IPS-18c (cell line): ENCODE measurements around the gene DNLZ.

Experiments used
- H3K4me3 ChIP-seq: 2 replicates; pipeline ENCODE4 v1.7.0; 2013; ENCODE audit warnings: low read depth, mild to moderate bottlenecking, low read length, moderate library complexity; ENCODE audit not compliant: insufficient read depth
- H3K9me3 ChIP-seq: one replicate; pipeline ENCODE4 v1.6.1; 2013; ENCODE audit warnings: mild to moderate bottlenecking, low read length, moderate library complexity; ENCODE audit not compliant: control insufficient read depth, insufficient read depth

Gene DNLZ

DNA sequence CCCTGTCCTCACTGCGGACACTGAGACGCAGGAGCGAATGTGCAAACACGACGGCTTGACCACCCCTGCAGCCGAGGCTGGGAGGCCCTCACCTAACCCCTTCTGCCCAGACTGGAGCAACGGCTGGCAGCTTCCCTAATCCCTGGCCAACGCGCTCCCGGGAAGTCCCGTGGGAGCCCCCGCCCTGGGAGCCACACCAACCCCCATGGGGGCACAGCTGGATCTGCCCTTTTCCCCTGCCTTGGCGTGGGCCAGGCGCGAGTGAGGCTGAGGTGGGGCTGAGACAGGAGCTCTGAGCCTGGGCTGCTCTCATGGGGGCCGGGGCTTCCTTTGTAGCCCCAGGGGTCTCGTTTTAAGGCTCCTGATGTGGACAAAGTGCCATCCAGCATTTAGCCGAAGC is 4.6 kb upstream of the DNLZ start:
- no peak overlapping the region for H3K4me3 ChIP-seq

DNA sequence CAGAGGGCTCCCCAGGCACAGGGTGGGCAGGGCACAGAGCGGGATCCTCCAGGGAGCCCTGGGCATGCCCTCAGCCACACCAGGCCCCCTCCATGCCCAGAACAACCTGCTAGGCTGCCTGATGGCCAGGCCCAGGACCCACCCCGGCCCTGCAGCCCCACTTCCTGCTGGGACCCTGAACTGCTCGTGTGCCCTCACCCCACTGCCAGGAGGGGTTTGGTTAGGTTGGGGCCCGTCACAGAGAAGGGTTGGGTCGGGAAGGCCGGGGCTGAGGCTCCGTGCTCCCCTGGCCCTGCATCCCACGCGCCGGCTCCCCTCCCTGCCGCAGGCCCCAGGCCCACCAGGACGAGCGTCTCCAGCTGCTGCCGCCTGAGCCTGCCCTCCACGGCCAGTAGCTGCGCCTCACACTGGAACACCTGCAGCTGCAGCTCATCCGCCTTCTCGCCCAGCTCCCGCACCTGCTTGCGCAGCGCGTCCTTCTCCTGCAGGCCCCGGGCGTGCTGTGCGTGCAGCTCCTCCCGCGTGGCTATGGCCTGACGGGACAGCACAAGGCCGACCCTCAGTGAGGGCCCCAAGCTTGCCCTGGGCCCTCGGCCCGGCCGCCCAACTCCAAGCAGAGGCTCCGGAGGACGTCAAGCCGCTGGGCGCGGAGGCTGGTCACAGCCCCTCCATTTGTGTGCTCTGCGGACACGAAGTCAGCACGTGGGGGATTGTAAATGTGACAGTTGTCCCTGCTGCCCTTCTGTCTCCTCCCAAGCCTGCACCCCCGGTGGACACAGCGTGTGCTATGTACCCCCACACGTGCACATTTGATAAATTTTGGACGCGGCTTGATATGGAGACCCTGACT is 4.0 kb upstream of the DNLZ start:
- no peak overlapping the region for H3K4me3 ChIP-seq
- no peaks in the 10 kb centered on the region for H3K9me3 ChIP-seq

More for the DNA sequence above, 4.6 kb upstream of the DNLZ start:
- no peaks in the 10 kb centered on the region for H3K9me3 ChIP-seq

DNA sequence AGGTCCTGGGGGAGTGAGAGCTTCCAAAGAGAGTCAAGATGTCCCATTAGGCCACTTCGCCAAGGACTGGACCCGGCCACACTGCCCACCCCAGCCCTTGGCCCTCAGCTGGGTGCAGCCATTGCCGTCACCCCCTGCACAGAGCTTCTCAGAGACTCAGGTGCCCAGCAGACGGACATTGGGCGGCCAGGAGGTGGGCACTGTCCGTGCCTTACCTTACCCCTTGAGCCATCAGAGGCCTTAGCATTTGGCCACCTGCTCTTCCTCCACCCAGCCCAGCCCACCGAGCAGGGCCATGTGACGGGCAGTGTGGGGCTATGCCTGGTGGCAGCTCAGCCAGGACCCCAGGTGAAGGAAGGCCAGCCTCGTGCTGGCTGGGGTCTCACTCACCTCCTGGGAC is 3.3 kb upstream of the DNLZ start:
- H3K9me3 ChIP-seq = no peaks in the 10 kb centered on the region
- no peak overlapping the region for H3K4me3 ChIP-seq

DNA sequence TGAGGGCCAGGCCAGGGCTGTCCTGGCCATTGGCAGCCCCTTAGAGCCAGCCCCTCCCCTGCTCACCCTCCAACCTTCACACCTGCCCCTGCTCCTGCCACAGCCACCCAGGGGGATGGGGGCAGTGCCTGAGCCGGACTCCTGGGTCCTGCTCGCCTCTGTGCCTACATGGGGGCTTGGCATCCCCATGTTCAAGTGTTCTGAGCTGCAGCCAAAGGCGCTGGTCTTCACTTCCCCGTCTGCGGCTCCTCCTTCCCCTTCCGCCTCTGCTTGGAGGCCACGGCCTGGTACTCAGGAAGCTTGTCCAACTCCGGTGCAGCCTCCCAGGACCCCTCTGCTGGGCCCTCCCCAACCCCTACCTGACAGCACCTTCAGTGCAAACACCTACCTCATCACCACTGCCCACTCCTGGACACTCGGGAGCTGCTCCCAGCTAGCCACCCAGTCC is 2.3 kb upstream of the DNLZ start:
- Histone ChIP-seq H3K9me3 (no peaks in the 10 kb centered on the region), H3K4me3 (no peak overlapping the region)

DNA sequence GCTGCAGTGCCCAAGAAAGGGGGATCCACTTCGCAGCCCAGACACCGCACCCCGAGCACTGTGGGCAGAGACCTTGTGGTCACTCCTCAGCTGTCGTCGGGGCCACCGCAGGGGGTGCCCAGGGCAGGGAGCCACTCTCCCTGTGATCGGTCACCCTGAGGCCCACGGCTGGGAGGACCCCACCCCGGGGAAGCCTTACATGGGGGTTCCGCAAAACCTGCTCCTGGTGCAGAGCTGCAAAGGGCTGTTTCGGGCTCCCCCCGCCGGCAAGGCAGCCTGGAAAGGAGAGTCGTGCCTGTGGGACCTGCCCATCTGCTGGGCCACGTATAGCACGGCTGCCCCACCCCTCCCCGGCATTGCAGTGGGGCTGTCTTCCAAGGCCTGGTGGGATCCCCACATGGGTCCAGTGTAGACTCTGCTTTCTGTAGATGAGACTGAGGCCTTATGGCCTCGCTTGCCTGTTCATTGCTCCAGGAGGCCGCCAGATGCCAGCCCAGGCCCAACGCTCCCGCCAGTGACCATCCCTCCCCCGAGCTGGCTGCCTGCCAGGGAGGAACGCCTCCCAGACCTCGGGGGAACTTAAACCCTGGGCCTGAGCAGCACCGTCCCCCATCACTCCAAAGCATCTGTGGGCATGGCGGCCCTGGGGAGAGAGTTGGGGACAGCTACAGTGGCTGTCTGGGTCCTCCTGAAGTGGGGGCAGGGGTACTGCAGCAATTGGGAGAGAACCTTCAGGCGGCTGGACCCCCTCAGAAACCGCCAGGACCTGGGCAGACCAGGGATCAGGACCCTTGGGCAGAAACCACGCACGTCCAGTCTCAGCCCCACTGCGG is 1.6 kb upstream of the DNLZ start:
- Histone ChIP-seq H3K4me3 (no peak overlapping the region), H3K9me3 (no peaks in the 10 kb centered on the region)

DNA sequence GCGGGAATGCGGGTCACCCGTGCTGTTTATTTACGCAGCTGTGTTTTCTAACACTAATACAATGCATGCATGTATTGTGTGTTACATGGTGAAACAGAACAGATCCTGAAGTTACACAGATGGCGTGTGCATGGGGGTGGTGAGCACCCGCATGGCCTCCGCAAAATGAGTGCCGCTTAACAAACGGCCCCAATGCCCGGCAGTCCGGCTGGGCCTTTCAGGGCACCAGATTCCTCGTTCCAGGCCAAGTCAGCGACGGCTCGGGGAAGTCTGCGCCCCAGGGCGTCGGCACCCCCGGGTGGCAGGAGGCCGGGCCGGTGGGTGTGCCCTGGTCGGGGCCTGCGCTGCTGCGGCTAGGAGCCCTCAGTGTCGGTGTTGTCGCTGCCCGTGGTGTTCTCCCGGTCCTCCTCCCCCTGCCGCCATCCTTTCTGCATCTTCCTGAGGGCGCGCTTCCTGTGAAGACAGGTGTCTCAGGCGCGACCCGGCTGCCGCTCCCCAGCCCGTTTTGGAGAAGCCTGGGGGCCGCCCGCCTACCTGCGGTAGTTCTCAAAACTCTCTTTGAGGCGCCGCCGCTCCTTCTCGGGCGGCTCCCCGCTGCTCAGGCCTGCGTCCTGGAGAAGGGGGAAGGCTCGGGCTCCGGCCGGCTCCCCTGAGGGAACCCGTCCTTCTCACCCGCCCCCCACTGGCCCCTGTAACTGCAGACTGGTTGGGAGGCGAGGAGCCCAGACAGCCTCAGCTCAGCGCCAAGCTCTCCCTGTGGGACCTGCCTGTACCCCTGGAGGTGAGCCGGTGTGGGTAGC is 605 bp upstream of the DNLZ start:
- Histone ChIP-seq H3K9me3 (no peaks in the 10 kb centered on the region), H3K4me3 (no peak overlapping the region; the same call in 1 of the 2 replicates)

DNA sequence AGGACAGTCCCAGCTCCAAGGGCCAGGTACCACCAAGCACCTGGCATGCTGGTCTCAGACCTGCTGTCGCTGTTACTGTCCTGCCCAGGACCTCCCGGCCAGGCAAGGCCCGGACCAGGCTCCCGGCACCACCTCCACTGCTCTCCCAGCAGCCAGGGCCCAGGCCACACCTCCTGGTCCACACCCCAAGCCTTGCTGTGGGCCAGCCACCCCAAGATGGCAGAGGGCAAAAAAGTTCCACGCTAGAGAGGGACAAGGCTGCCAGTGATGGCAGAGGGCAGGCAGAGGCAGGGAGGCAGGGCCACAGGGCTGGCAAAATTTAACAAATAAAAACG is 1.1 kb downstream of the DNLZ start:
- Histone ChIP-seq H3K4me3 (no peak overlapping the region), H3K9me3 (no peaks in the 10 kb centered on the region)

DNA sequence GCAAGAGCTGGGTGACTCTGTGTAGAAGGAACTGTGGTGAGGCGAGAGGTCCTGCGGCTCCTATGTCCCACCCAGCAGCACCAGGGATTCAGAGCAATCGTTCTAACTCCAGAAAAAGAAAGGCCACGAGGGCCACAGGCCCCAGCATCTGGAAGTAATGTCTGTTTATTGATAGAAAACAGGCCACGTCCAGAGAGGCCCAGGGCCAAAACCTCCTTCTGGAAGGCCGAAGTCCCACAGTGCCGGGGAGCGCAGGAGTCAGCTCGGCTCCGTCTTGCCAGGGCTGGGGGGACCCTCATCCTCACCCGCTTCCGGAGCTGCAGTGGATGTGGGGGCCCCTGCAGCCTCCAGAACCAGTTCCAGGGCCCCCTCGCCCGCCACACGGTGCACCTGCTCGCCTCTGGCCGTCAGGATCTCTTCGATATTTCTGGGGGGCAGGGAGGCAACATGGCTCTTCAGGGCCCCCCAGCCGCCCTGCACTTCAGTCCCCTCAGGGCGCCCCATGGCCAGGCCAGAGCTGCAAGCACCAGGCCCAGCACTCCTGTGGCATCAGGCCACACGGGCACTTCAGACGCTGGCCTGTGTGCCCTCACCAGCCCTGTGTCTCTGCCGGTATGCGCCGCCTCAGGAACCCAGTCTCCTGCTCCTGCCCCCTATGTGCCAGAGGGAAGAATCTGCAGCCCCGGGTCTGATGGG is 1.6 kb downstream of the DNLZ start:
- Histone ChIP-seq H3K4me3 (no peak overlapping the region), H3K9me3 (no peaks in the 10 kb centered on the region)

DNA sequence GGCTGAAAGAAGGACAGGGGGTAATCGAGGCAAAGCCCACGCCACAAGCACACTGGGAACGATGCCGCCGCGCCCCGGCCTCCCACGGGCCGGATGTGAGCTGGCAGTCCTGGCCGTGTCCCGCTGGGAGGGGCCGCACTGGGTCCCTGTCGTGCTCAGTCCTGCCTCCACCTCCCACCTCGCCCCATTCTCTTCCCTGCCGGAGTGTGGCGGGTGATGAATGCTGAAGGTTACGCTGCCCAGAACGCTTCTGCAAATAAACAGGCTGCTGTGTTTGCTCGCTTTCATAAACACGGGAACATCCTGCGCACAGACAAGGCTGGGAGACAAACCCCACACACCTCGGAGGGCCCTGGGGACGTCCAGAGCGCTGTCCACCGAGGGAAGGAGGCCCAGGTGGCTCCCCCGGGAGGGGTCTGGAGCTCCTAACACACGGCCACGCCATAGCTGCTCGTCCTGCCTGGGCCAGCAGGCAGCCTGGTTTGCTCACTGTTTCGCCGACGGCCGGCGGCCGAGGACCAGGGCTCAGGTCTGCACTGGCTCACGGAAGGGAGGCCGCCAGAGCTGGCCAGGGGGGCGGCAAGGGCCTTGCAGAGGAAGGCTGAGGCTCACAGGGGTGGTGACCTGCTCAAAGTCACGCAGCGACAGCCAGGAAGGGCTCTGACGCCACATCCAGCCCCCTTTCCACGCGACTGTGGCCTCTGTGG is 2.3 kb downstream of the DNLZ start:
- Histone ChIP-seq H3K9me3 (no peaks in the 10 kb centered on the region), H3K4me3 (no peak overlapping the region)

DNA sequence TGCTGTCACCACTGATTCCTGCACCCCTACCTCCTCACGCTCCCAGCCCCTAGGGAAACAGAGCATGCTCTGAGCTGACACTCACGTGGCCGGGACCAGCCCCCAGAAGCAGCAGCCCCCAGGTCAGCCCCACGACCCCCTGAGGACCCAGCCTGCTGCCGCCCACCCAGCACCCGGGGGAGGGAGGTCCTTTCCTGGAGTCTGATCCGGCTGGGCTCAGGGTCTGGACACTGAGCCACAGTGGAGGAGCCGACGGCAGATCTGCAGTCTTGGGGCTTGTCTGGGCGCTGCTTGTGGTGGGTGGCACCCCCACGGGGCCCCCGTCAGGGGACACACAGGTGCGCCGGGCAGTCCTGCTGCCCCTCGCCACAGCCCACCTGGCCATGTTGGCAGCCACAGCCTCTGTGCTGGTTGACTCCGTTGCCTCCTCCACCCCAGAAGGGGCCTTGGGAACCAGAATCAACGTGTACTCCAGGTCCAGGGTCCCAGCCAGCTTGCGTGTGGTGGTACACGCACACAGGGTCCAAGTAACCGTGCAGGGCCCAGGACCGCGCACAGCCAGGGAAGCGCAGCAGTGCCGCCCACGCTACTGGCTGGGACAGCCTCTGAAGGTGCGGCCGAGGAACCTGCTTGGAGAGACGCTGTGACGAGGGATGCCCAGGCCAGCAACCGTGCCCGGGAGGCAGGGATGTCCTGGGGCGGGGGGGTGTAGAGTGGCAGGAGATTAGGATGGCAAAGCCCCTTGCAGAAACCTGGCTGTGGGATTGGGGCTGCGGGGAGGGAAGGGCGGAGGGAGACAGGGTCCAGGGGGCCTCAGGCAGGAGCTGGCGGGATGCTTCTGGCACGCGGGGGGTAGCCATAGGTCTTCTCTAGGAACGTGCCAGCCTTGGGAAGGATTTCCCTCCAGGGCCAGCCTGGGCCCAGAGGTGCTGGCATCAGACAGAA is 3.5 kb downstream of the DNLZ start:
- H3K9me3 ChIP-seq = no peaks in the 10 kb centered on the region
- H3K4me3 ChIP-seq = no peak overlapping the region

DNA sequence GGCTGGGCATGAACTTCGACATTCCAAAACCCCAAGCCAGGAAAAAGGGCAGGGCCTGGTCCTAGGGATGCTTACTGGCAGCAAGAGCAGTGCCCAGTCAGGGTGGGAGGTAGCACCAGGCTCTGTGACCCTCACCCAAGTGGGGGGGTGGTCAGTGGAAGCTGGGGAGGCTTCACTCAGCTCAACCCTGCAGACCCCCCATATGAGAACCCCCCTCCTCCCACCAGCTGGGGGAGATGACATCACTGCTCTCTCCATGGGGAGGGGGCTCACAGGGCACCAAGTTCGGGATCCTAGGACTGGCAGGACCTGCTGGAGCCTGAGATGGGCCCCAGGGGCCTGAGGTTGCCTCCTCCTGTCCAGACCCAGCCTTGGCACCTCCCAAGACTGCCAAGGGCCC is 4.7 kb downstream of the DNLZ start:
- H3K4me3 ChIP-seq = no peak overlapping the region

DNA sequence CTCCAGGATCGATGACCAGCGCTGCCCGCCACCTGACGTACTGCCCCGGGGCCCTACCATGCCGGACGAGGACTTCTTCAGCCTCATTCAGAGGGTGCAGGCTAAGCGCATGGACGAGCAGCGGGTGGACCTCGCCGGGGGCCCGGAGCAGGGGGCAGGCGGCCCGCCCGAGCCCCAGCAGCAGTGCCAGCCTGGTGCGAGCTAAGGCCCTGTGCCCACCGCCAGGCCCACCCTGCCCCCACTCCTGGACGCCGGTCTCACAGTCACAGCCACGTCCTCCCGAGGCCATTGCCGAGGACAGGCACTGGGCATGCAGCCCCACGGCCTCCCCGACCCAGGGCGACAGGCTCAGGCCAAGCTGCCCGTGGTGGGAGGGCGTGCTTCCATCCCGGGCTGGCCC is 5.5 kb downstream of the DNLZ start:
- Histone ChIP-seq H3K9me3 (no peaks in the 10 kb centered on the region), H3K4me3 (no peak overlapping the region)

More for the DNA sequence above, 4.7 kb downstream of the DNLZ start:
- H3K9me3 ChIP-seq = no peaks in the 10 kb centered on the region

DNA sequence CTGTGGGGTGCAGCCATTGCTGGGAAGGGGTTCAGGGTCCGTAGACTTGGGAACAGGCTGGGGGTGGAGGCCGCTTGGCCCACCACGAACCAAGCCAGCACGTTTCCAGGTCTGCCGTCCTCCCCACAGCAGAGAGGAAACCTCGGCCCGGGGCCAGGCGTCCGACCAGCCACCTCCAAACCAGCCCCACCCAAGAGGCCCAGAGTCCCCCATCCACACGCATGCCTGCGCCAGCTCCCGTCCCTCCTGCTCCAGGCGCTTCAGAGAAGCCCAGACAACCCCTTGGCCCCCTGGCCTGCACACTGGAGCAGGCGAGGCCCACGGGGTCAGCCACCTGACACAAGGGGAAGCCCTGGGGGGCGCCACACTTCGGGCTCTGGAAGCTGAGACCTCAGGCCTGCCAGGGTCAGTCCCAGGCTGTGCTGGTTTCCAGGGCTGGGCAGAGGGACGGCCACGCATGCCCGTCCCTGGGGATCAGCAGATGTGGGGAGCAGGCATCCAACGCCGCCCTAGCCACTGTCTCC is 6.3 kb downstream of the DNLZ start:
- no peaks in the 10 kb centered on the region for H3K9me3 ChIP-seq
- no peak overlapping the region for H3K4me3 ChIP-seq

DNA sequence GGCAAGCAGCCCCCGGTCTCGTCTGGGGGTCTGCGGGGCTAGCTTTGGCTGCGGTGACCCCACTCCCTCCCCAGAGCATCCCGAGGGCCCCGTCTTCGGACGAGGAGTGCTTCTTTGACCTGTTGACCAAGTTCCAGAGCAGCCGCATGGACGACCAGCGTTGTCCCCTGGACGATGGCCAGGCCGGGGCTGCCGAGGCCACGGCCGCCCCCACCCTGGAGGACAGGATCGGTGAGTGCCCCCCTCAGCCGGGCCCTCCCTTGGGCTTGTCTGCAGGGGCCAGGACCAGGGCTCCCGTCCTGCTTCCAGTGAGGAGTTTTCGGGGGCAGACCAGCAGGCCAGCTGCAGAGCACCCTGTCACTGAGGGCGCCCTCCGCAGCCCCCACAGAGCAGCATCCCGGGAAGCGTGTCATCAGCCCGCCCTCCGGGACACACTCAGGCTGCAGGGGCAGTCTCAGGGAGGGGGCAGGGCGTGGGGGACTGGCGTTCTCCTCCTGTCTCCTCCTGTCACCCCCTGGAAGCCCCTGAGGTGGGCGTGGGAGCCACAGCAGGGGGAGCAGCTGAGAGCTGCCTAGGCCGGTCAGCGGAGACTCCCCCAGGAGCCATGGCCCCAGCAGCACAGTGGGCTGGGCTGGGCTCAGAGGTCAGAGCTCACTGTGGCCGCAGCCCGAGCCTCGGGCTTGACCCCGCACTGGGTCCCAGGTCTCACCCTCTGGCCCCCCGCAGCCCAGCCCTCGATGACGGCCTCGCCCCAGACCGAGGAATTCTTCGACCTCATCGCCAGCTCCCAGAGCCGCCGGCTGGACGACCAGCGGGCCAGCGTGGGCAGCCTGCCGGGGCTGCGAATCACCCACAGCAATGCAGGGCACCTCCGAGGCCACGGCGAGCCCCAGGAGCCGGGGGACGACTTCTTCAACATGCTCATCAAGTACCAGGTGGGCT is 7.7 kb downstream of the DNLZ start:
- H3K9me3 ChIP-seq = no peaks in the 10 kb centered on the region
- no peak overlapping the region for H3K4me3 ChIP-seq
